ENCODE data around the gene SFSWAP.

Gene SFSWAP

GRCh38 chr12:131843527-131843926 lies 132.6 kb downstream of the SFSWAP start:
- H2BK5ac ChIP-seq (ENCODE audit: low read length), result no peak overlapping the region
- H2BK120ac ChIP-seq (ENCODE audit: low read depth, low read length), result no peak overlapping the region
- H3K9me3 ChIP-seq (replicated peaks in 1 of 2; ENCODE audit: control insufficient read depth in 2 of 2, insufficient read depth in 1 of 2, low read depth in 1 of 2, low read length in 2 of 2), result no peaks in the 10 kb centered on the region
- no peak overlapping the region for H2AFZ ChIP-seq (ENCODE audit: low read length)
- H3K4me3 ChIP-seq (ENCODE audit: low read length in 2 of 2), result no peak overlapping the region
- no peak overlapping the region for H3K4ac ChIP-seq (ENCODE audit: low read length)
- H3K4me2 ChIP-seq (ENCODE audit: insufficient read depth, low read length, poor library complexity, severe bottlenecking), result no peak overlapping the region
- no peak overlapping the region for H2BK12ac ChIP-seq (ENCODE audit: low read length)
- H3K14ac ChIP-seq (ENCODE audit: low read length), result no peak overlapping the region
- no peak overlapping the region for H2AK5ac ChIP-seq (ENCODE audit: low read depth, low read length)
- H3K4me1 ChIP-seq (ENCODE audit: control insufficient read depth in 2 of 2, insufficient read depth in 1 of 2, low read depth in 1 of 2, low read length in 2 of 2), result no peaks in the 10 kb centered on the region
- no peaks in the 10 kb centered on the region for H3K79me1 ChIP-seq (ENCODE audit: low read depth, low read length)
- no peak overlapping the region for H3K23ac ChIP-seq (ENCODE audit: low read depth, low read length, poor library complexity)
- H3K9ac ChIP-seq (ENCODE audit: low read depth, low read length, poor library complexity), result no peak overlapping the region
- H4K8ac ChIP-seq (ENCODE audit: low read depth, low read length), result no peak overlapping the region
- no peak overlapping the region for H4K91ac ChIP-seq (ENCODE audit: low read depth, low read length, poor library complexity)
- WGBS, 2 donors (ENCODE audit: extremely low coverage in 2 of 2, insufficient read length in 2 of 2, insufficient replicate concordance in 1 of 2), result no CpG with 5 or more reads among the region's 16 CpGs
- H2BK15ac ChIP-seq (ENCODE audit: low read length), result no peak overlapping the region
- H3K36me3 ChIP-seq (replicated peaks in 1 of 2; ENCODE audit: control insufficient read depth in 2 of 2, insufficient read depth in 2 of 2, low read length in 2 of 2), result peaks cover 0 to 59% of the 10 kb centered on the region in 2 donors
- no peak for DNase-seq (ENCODE audit: low spot score)
- H3K27ac ChIP-seq (replicated peaks; ENCODE audit: low read length), result no peak overlapping the region
- no peaks in the 10 kb centered on the region for H3K27me3 ChIP-seq (ENCODE audit: control insufficient read depth in 3 of 3, insufficient read depth in 3 of 3, low read depth in 1 of 3, low read length in 3 of 3)
- H3K18ac ChIP-seq (ENCODE audit: low read length), result peak overlapping the region; percentile 48

DNA sequence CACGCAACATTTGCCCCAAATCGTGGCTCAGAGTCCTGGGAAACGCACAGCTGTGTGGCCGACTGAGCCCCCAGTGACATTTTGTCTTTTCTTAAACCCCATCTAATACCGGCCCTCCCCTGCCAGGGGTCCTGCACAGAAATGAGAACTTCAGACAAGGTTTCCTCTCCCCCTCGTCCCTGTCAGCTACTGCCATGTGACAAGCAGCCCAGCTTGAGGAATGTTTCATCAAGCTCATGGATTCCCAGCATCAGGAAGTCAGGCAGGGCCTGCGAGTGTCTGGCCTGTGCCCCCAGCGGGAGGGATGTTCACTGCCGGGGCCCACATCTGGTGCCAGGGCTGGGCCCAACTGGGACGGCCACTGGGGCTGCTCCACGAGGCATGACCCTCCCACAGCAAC lies 133.2 kb downstream of the SFSWAP start:
- DNase-seq (ENCODE audit: low spot score), result no peak
- H2BK5ac ChIP-seq (ENCODE audit: low read length), result no peak overlapping the region
- no peak overlapping the region for H3K14ac ChIP-seq (ENCODE audit: low read length)
- no peaks in the 10 kb centered on the region for H3K4me1 ChIP-seq (ENCODE audit: control insufficient read depth in 2 of 2, insufficient read depth in 1 of 2, low read depth in 1 of 2, low read length in 2 of 2)
- no peaks in the 10 kb centered on the region for H3K79me1 ChIP-seq (ENCODE audit: low read depth, low read length)
- H3K4me2 ChIP-seq (ENCODE audit: insufficient read depth, low read length, poor library complexity, severe bottlenecking), result no peak overlapping the region
- no peak overlapping the region for H3K23ac ChIP-seq (ENCODE audit: low read depth, low read length, poor library complexity)
- no peak overlapping the region for H2BK12ac ChIP-seq (ENCODE audit: low read length)
- WGBS, 2 donors (ENCODE audit: extremely low coverage in 2 of 2, insufficient read length in 2 of 2, insufficient replicate concordance in 1 of 2), result no CpG with 5 or more reads among the region's 11 CpGs
- H4K8ac ChIP-seq (ENCODE audit: low read depth, low read length), result no peak overlapping the region
- no peak overlapping the region for H2BK120ac ChIP-seq (ENCODE audit: low read depth, low read length)
- peaks cover 0 to 59% of the 10 kb centered on the region in 2 donors for H3K36me3 ChIP-seq (replicated peaks in 1 of 2; ENCODE audit: control insufficient read depth in 2 of 2, insufficient read depth in 2 of 2, low read length in 2 of 2)
- H3K27ac ChIP-seq (replicated peaks; ENCODE audit: low read length), result no peak overlapping the region
- no peaks in the 10 kb centered on the region for H3K9me3 ChIP-seq (replicated peaks in 1 of 2; ENCODE audit: control insufficient read depth in 2 of 2, insufficient read depth in 1 of 2, low read depth in 1 of 2, low read length in 2 of 2)
- no peaks in the 10 kb centered on the region for H3K27me3 ChIP-seq (ENCODE audit: control insufficient read depth in 3 of 3, insufficient read depth in 3 of 3, low read depth in 1 of 3, low read length in 3 of 3)
- no peak overlapping the region for H2AFZ ChIP-seq (ENCODE audit: low read length)
- H3K4me3 ChIP-seq (ENCODE audit: low read length in 2 of 2), result no peak overlapping the region
- no peak overlapping the region for H3K4ac ChIP-seq (ENCODE audit: low read length)
- H2AK5ac ChIP-seq (ENCODE audit: low read depth, low read length), result no peak overlapping the region
- no peak overlapping the region for H3K9ac ChIP-seq (ENCODE audit: low read depth, low read length, poor library complexity)
- H2BK15ac ChIP-seq (ENCODE audit: low read length), result no peak overlapping the region
- H3K18ac ChIP-seq (ENCODE audit: low read length), result peak overlapping the region; percentile 5
- H4K91ac ChIP-seq (ENCODE audit: low read depth, low read length, poor library complexity), result no peak overlapping the region

DNA sequence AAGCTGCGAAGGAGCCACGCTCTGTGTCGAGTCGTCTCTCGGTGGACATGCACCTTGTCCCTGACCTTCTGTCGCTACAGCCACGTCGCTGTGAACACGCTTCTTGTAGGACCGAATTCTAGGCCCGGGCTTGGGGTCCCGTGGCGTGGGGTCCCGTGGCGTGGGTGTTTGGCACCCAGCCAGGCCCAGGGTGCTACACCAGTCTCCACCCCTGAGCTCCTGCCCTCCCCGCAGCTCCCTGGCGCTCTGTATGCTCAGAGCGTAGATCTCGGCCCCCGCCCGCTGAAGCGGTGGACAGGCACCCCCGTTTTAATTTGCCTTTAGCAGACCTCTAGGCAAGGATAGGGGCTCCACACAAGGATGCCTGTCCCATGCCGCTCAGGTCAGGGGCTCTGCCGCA lies 133.8 kb downstream of the SFSWAP start:
- no peak overlapping the region for H2BK15ac ChIP-seq (ENCODE audit: low read length)
- no peak overlapping the region for H3K9ac ChIP-seq (ENCODE audit: low read depth, low read length, poor library complexity)
- H3K9me3 ChIP-seq (replicated peaks in 1 of 2; ENCODE audit: control insufficient read depth in 2 of 2, insufficient read depth in 1 of 2, low read depth in 1 of 2, low read length in 2 of 2), result no peaks in the 10 kb centered on the region
- no peak overlapping the region for H3K14ac ChIP-seq (ENCODE audit: low read length)
- H3K27ac ChIP-seq (replicated peaks; ENCODE audit: low read length), result no peak overlapping the region
- no CpG with 5 or more reads among the region's 25 CpGs for WGBS, 2 donors (ENCODE audit: extremely low coverage in 2 of 2, insufficient read length in 2 of 2, insufficient replicate concordance in 1 of 2)
- no peak overlapping the region for H3K23ac ChIP-seq (ENCODE audit: low read depth, low read length, poor library complexity)
- H3K4me3 ChIP-seq (ENCODE audit: low read length in 2 of 2), result peak overlapping the region in 1 of 2 donors; percentile 28
- no peak overlapping the region for H3K4ac ChIP-seq (ENCODE audit: low read length)
- no peak overlapping the region for H4K91ac ChIP-seq (ENCODE audit: low read depth, low read length, poor library complexity)
- no peak overlapping the region for H3K4me2 ChIP-seq (ENCODE audit: insufficient read depth, low read length, poor library complexity, severe bottlenecking)
- H2BK5ac ChIP-seq (ENCODE audit: low read length), result no peak overlapping the region
- no peaks in the 10 kb centered on the region for H3K79me1 ChIP-seq (ENCODE audit: low read depth, low read length)
- no peak overlapping the region for H2BK120ac ChIP-seq (ENCODE audit: low read depth, low read length)
- peaks cover 0 to 59% of the 10 kb centered on the region in 2 donors for H3K36me3 ChIP-seq (replicated peaks in 1 of 2; ENCODE audit: control insufficient read depth in 2 of 2, insufficient read depth in 2 of 2, low read length in 2 of 2)
- H3K4me1 ChIP-seq (ENCODE audit: control insufficient read depth in 2 of 2, insufficient read depth in 1 of 2, low read depth in 1 of 2, low read length in 2 of 2), result no peaks in the 10 kb centered on the region
- no peak overlapping the region for H2AFZ ChIP-seq (ENCODE audit: low read length)
- H2BK12ac ChIP-seq (ENCODE audit: low read length), result no peak overlapping the region
- no peaks in the 10 kb centered on the region for H3K27me3 ChIP-seq (ENCODE audit: control insufficient read depth in 3 of 3, insufficient read depth in 3 of 3, low read depth in 1 of 3, low read length in 3 of 3)
- H2AK5ac ChIP-seq (ENCODE audit: low read depth, low read length), result no peak overlapping the region
- no peak overlapping the region for H3K18ac ChIP-seq (ENCODE audit: low read length)
- H4K8ac ChIP-seq (ENCODE audit: low read depth, low read length), result no peak overlapping the region
- no peak for DNase-seq (ENCODE audit: low spot score)

DNA sequence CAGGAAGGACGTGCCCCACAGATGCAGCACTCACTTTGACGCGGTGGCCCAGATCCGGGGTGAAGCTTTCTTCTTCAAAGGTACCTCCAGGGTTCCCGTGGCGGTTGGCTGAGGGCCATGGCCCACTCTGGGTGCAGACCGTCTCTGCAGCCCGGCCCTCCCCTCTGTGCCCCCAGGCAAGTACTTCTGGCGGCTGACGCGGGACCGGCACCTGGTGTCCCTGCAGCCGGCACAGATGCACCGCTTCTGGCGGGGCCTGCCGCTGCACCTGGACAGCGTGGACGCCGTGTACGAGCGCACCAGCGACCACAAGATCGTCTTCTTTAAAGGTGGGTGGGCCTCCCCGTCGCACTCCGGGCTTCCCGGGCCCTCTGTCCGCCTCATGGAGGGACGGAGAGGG lies 134.2 kb downstream of the SFSWAP start:
- H3K4me3 ChIP-seq (ENCODE audit: low read length in 2 of 2), result no peak overlapping the region
- peak overlapping the region; percentile 76 for H4K8ac ChIP-seq (ENCODE audit: low read depth, low read length)
- H3K9ac ChIP-seq (ENCODE audit: low read depth, low read length, poor library complexity), result no peak overlapping the region
- no peak overlapping the region for H3K14ac ChIP-seq (ENCODE audit: low read length)
- no peak overlapping the region for H2AFZ ChIP-seq (ENCODE audit: low read length)
- H3K27me3 ChIP-seq (ENCODE audit: control insufficient read depth in 3 of 3, insufficient read depth in 3 of 3, low read depth in 1 of 3, low read length in 3 of 3), result no peaks in the 10 kb centered on the region
- H3K4ac ChIP-seq (ENCODE audit: low read length), result no peak overlapping the region
- no peak overlapping the region for H3K4me2 ChIP-seq (ENCODE audit: insufficient read depth, low read length, poor library complexity, severe bottlenecking)
- no peak overlapping the region for H2BK5ac ChIP-seq (ENCODE audit: low read length)
- H2BK12ac ChIP-seq (ENCODE audit: low read length), result no peak overlapping the region
- WGBS, 2 donors (ENCODE audit: extremely low coverage in 2 of 2, insufficient read length in 2 of 2, insufficient replicate concordance in 1 of 2), result no CpG with 5 or more reads among the region's 29 CpGs
- no peaks in the 10 kb centered on the region for H3K4me1 ChIP-seq (ENCODE audit: control insufficient read depth in 2 of 2, insufficient read depth in 1 of 2, low read depth in 1 of 2, low read length in 2 of 2)
- H3K9me3 ChIP-seq (replicated peaks in 1 of 2; ENCODE audit: control insufficient read depth in 2 of 2, insufficient read depth in 1 of 2, low read depth in 1 of 2, low read length in 2 of 2), result no peaks in the 10 kb centered on the region
- H2BK15ac ChIP-seq (ENCODE audit: low read length), result peak overlapping the region; percentile 58
- peak overlapping the region; percentile 38 for H3K18ac ChIP-seq (ENCODE audit: low read length)
- H3K79me1 ChIP-seq (ENCODE audit: low read depth, low read length), result no peaks in the 10 kb centered on the region
- H4K91ac ChIP-seq (ENCODE audit: low read depth, low read length, poor library complexity), result no peak overlapping the region
- H3K23ac ChIP-seq (ENCODE audit: low read depth, low read length, poor library complexity), result peak overlapping the region; percentile 89
- H3K36me3 ChIP-seq (replicated peaks in 1 of 2; ENCODE audit: control insufficient read depth in 2 of 2, insufficient read depth in 2 of 2, low read length in 2 of 2), result peaks cover 0 to 56% of the 10 kb centered on the region in 2 donors
- H2BK120ac ChIP-seq (ENCODE audit: low read depth, low read length), result no peak overlapping the region
- no peak overlapping the region for H2AK5ac ChIP-seq (ENCODE audit: low read depth, low read length)
- H3K27ac ChIP-seq (replicated peaks; ENCODE audit: low read length), result no peak overlapping the region
- no peak for DNase-seq (ENCODE audit: low spot score)

All from neuronal stem cell (in vitro differentiated cells).